ENCODE results near the gene GTF2IRD1.

DNA sequence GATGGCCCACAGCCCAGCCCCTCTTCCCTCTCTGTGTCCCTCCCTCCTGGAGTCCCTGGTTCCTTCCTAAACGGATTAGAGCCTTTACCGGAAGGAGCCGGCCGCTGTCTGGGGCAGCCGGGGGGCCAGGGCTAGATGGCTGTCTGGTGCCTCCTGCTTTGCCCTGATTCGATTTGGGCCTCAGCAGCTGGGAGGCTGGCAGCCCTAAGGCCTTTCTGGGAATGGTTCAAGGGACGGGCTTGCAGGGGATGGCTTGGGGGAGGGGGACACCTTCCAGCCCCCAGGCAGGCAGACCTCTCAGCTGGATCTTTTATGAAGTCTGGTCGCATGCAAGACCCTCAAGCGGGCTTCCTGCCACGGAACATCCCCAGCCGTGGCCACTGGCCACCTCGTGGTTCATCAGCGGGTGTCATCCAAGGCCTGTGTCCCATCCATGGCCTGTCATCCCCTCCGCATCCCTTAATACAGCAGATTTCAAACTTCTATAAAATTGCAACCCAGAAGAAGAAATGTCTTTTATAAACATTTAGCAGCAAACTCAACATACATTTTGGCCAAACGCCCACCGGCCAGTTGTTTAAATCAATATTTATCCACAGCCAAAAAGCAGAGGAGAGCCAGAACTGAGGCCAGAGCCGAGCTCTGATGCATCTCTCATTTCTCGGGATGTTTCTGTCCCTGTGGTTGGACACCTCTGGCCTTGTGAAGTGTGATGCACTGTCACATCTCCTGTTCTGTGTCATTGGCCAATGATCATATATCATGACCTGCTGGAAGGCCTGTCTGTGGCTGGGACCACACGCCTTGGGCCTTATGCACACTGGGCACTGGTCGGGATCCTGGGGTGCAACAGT, 52.0 kb downstream of the GTF2IRD1 start:
- TF ChIP-seq JUNB (IDR thresholded peaks at IDR 0.05; ENCODE audit: unreplicated experiment), result no peak
- TF ChIP-seq, protein P1, sequence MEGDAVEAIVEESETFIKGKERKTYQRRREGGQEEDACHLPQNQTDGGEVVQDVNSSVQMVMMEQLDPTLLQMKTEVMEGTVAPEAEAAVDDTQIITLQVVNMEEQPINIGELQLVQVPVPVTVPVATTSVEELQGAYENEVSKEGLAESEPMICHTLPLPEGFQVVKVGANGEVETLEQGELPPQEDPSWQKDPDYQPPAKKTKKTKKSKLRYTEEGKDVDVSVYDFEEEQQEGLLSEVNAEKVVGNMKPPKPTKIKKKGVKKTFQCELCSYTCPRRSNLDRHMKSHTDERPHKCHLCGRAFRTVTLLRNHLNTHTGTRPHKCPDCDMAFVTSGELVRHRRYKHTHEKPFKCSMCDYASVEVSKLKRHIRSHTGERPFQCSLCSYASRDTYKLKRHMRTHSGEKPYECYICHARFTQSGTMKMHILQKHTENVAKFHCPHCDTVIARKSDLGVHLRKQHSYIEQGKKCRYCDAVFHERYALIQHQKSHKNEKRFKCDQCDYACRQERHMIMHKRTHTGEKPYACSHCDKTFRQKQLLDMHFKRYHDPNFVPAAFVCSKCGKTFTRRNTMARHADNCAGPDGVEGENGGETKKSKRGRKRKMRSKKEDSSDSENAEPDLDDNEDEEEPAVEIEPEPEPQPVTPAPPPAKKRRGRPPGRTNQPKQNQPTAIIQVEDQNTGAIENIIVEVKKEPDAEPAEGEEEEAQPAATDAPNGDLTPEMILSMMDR (conservative IDR thresholded peaks at IDR 0.05; ENCODE audit: low read depth in 2 of 2), result no peak
- no peak for TF ChIP-seq POLR2AphosphoS5 (IDR thresholded peaks at IDR 0.05; ENCODE audit: low read depth)
- no peak for TF ChIP-seq EZH2phosphoT487 (IDR thresholded peaks at IDR 0.05; ENCODE audit: unreplicated experiment)
- TF ChIP-seq, protein P2, sequence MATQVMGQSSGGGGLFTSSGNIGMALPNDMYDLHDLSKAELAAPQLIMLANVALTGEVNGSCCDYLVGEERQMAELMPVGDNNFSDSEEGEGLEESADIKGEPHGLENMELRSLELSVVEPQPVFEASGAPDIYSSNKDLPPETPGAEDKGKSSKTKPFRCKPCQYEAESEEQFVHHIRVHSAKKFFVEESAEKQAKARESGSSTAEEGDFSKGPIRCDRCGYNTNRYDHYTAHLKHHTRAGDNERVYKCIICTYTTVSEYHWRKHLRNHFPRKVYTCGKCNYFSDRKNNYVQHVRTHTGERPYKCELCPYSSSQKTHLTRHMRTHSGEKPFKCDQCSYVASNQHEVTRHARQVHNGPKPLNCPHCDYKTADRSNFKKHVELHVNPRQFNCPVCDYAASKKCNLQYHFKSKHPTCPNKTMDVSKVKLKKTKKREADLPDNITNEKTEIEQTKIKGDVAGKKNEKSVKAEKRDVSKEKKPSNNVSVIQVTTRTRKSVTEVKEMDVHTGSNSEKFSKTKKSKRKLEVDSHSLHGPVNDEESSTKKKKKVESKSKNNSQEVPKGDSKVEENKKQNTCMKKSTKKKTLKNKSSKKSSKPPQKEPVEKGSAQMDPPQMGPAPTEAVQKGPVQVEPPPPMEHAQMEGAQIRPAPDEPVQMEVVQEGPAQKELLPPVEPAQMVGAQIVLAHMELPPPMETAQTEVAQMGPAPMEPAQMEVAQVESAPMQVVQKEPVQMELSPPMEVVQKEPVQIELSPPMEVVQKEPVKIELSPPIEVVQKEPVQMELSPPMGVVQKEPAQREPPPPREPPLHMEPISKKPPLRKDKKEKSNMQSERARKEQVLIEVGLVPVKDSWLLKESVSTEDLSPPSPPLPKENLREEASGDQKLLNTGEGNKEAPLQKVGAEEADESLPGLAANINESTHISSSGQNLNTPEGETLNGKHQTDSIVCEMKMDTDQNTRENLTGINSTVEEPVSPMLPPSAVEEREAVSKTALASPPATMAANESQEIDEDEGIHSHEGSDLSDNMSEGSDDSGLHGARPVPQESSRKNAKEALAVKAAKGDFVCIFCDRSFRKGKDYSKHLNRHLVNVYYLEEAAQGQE (IDR thresholded peaks at IDR 0.05; ENCODE audit: unreplicated experiment), result no peak
- no peak for TF ChIP-seq EZH2 (IDR thresholded peaks at IDR 0.05; ENCODE audit: low read depth, unreplicated experiment)
- TF ChIP-seq ZNF331 (CRISPR knock-in tag; IDR thresholded peaks at IDR 0.05; ENCODE audit: low read depth), result no peak
